ENCODE measurements around the gene LRIG1.

The LRIG1 gene

GRCh38 chr3:66442254-66443117, 58.3 kb downstream of the LRIG1 start:
- no peak for TF ChIP-seq CTCF (IDR thresholded peaks at IDR 0.05; ENCODE audit: borderline replicate concordance, insufficient read depth, low read depth, low read length)
- H3K4me3 ChIP-seq (ENCODE audit: low read depth, low read length): no peak overlapping the region

- no peak for TF ChIP-seq CTCF (IDR thresholded peaks at IDR 0.05; ENCODE audit: borderline replicate concordance, insufficient read depth, low read depth, low read length)
- H3K4me3 ChIP-seq (ENCODE audit: low read depth, low read length): no peak overlapping the region
These were observed 59.1 kb downstream of the LRIG1 start for GRCh38 chr3:66441692-66442091.

GRCh38 chr3:66441129-66441528, 59.7 kb downstream of the LRIG1 start:
- TF ChIP-seq CTCF (IDR thresholded peaks at IDR 0.05; ENCODE audit: borderline replicate concordance, insufficient read depth, low read depth, low read length): no peak
- no peak overlapping the region for H3K4me3 ChIP-seq (ENCODE audit: low read depth, low read length)

GRCh38 chr3:66439666-66440344, 61.0 kb downstream of the LRIG1 start:
- H3K4me3 ChIP-seq (ENCODE audit: low read depth, low read length): no peak overlapping the region
- no peak for TF ChIP-seq CTCF (IDR thresholded peaks at IDR 0.05; ENCODE audit: borderline replicate concordance, insufficient read depth, low read depth, low read length)

GRCh38 chr3:66438046-66438445, 62.8 kb downstream of the LRIG1 start:
- TF ChIP-seq CTCF (IDR thresholded peaks at IDR 0.05; ENCODE audit: borderline replicate concordance, insufficient read depth, low read depth, low read length): no peak
- H3K4me3 ChIP-seq (ENCODE audit: low read depth, low read length): no peak overlapping the region

GRCh38 chr3:66437341-66437929, 63.4 kb downstream of the LRIG1 start:
- H3K4me3 ChIP-seq (ENCODE audit: low read depth, low read length): no peak overlapping the region
- TF ChIP-seq CTCF (IDR thresholded peaks at IDR 0.05; ENCODE audit: borderline replicate concordance, insufficient read depth, low read depth, low read length): no peak

Measured in GM12875 (cell line).